Activated T-cell treated with anti-CD3 and anti-CD28 coated beads, Interleukin-2, amount 50 U/mL, for 72 hours (primary cell): ENCODE data around the gene CD5L. TPM values are rescaled to one million over a fixed set of nuclear protein-coding genes. Genes with fewer than 3 reads are reported as not detected.

Experiments
- ATAC-seq, 2 donors: fragments of 150-1000 bp; cut with Tn5 transposase; replicated peaks in 1 of 2; 2 replicates each; pipeline ENCODE4 v1.10.0; 2021; ENCODE audit warnings: moderate library complexity in 2 of 2, mild to moderate bottlenecking in 1 of 2
- DNase-seq, 2 donors: peaks; one replicate each; pipeline ENCODE4 v3.0.0; 2021 to 2022; ENCODE audit warnings: mixed read lengths in 1 of 2
- H3K27ac Mint-ChIP-seq: one replicate; pipeline ENCODE4 v1.8.0; 2022; ENCODE audit warnings: mild to moderate bottlenecking, moderate library complexity, mixed read lengths
- H3K27me3 Mint-ChIP-seq: one replicate; pipeline ENCODE4 v1.8.0; 2022; ENCODE audit warnings: low read depth, mixed read lengths
- H3K36me3 Mint-ChIP-seq, 2 donors: one replicate each; pipeline ENCODE4 v1.8.0; 2022; ENCODE audit warnings: mixed read lengths in 2 of 2, mild to moderate bottlenecking in 1 of 2; ENCODE audit not compliant: insufficient read depth in 2 of 2
- H3K4me1 Mint-ChIP-seq: one replicate; pipeline ENCODE4 v1.8.0; 2022; ENCODE audit warnings: low read depth, mixed read lengths
- H3K4me3 Mint-ChIP-seq, 2 donors: one replicate each; pipeline ENCODE4 v1.8.0; 2022; ENCODE audit warnings: mild to moderate bottlenecking in 2 of 2, mixed read lengths in 2 of 2, moderate library complexity in 2 of 2
- H3K9me3 Mint-ChIP-seq, 2 donors: one replicate each; pipeline ENCODE4 v1.8.0; 2022; ENCODE audit warnings: mixed read lengths in 2 of 2
- total RNA-seq, 2 donors: library from RNA; stranded (reverse); gene quantifications; one replicate each; pipeline ENCODE4 v1.2.3, GENCODE V29; 2022

The CD5L gene
- not detected for total RNA-seq

DNA sequence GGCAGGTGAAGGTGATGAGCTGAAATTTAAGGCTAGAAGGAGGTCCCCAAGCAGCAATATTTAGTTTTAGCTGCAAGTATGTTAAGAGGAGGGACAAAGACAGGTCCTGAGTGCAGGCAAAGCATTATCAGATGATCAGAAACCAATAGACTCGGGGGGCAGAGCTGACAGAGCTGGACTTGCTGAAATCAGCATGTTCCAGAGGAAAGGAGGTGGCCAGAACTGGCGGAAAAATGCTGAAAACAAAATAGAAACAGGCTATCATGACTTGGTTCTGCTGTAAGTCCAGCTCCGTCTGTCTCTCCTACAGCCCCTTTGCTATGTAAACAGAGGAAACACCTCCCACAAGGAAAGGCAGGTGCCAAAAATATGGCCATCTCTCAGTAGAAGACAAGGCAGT, at the start of gene CD5L:
Gene CD5L (minus strand): TSS at position 101 of the 400 bp plus-strand sequence. CDS start 107 bp downstream, outside the sequence.
- no peak for DNase-seq
- no peak for ATAC-seq
- Mint-ChIP-seq H3K9me3 (no peaks in the 10 kb centered on the region), H3K36me3 (no peaks in the 10 kb centered on the region), H3K4me3 (no peak within 1 kb of the TSS), H3K4me1 (no peaks in the 10 kb centered on the region), H3K27me3 (no peaks in the 10 kb centered on the region), H3K27ac (no peak within 1 kb of the TSS)

DNA sequence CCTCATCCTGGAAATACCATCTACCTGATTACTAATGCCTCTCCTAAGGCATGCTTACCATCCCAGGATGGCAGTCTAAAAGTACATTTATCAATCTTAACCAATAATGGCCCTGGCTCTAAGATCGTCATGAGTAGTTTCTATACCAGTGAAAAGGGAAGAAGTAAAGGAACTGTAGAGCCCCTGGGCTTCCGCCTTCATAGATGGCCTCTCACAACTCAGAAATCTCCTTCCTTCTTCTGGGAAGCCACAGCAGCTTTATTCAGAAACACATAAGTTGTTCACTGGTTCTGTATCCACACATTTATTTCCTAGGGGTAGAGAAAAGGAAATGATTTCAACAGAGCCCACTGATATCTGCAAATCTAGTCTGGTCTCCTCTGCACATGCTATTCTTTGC, 41.0 kb upstream of the CD5L start:
- no peak overlapping the region for H3K27ac Mint-ChIP-seq
- no peaks in the 10 kb centered on the region for H3K36me3 Mint-ChIP-seq
- H3K4me1 Mint-ChIP-seq: no peaks in the 10 kb centered on the region
- no peak for DNase-seq
- H3K9me3 Mint-ChIP-seq: no peaks in the 10 kb centered on the region
- peaks cover 15% of the 10 kb centered on the region for H3K27me3 Mint-ChIP-seq
- no peak overlapping the region for H3K4me3 Mint-ChIP-seq
- no peak for ATAC-seq

DNA sequence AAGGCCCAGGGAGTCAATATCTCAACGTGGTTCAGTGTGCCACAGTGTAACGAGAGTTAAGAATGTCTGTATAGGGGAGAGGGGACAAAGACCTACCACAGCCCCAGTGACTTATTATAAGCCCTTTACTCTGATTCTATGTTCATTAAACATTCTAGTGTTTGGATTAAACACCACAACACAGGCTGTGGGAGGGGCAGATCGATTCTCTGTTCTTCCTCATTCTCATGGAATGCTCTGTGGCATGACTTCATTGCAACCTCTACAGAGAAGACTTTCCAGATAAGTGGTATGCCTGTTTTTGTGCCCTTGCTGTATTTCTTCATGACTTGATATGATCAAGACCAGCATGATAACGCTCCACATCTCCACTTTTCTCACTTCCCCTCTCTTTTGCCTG, 39.0 kb upstream of the CD5L start:
- Mint-ChIP-seq H3K9me3 (peaks cover 0 to 1% of the 10 kb centered on the region in 2 donors), H3K4me1 (no peaks in the 10 kb centered on the region), H3K4me3 (no peak overlapping the region), H3K27me3 (peaks cover 5% of the 10 kb centered on the region), H3K36me3 (no peaks in the 10 kb centered on the region), H3K27ac (no peak overlapping the region)
- no peak for DNase-seq
- ATAC-seq: no peak

DNA sequence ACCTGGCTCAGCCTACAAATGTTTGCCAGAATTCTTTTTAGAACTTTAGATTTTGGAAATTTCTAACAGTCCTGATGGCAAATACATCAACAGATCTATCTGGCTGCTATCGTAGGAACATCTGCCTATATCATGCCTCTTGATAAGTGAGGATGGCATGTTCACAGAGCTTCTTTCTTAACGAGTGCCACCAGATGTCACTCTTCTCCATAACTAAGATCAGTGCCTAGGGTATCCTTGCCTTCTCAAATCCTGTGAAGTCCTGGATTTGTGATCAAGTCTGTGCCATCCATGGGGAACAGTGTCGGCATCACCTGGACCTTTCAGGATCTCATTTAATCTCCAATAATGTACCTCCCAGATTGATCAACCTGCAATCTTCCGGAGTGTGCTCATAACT, 36.5 kb upstream of the CD5L start:
- DNase-seq: no peak
- Mint-ChIP-seq H3K4me1 (no peaks in the 10 kb centered on the region), H3K27me3 (peaks cover 22% of the 10 kb centered on the region), H3K36me3 (no peaks in the 10 kb centered on the region), H3K4me3 (no peak overlapping the region), H3K27ac (no peak overlapping the region), H3K9me3 (peaks cover 0 to 2% of the 10 kb centered on the region in 2 donors)
- no peak for ATAC-seq

DNA sequence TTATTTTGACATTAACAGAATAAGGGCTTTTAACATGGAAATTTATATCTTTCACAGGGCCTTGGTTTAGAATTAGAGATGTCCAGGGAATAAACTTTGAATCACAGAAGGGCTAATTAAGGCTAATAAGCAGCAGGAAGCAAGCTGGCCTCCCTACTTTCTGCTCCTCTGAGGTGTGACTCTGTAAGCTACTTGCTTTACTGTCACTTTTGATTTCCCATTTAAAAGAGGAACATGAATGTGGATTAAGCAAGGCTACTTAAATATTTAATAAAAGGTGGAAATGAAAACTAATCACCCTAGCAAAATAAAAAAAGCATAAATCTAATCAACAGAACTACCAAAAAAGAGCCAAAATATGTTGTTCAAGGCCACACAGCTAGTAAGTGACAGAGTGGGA, 28.9 kb upstream of the CD5L start:
- DNase-seq (no peak), ATAC-seq (no peak)
- H3K9me3 Mint-ChIP-seq: peaks cover 0 to 1% of the 10 kb centered on the region in 2 donors
- H3K27ac Mint-ChIP-seq: no peak overlapping the region
- no peaks in the 10 kb centered on the region for H3K4me1 Mint-ChIP-seq
- no peak overlapping the region for H3K4me3 Mint-ChIP-seq
- H3K27me3 Mint-ChIP-seq: peaks cover 27% of the 10 kb centered on the region
- H3K36me3 Mint-ChIP-seq: no peaks in the 10 kb centered on the region

DNA sequence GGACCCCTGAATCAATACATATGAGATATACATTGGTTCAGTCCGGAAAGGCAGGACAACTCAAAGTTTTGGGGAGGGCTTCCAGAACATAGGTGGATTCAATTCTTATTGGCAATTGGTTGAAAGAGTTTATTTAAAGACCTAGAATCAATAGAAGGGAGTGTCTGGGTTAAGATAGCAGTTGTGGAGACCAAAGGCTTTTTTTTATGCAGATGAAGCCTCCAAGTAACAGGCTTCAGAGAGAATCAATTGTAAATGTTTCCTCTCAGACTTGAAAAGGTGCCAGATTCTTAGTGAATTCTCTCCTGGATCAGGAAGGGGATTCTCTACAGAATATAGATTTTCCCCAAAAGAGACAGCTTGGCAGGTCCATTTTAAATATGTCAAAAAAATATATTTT, 27.0 kb upstream of the CD5L start:
- Mint-ChIP-seq H3K4me3 (no peak overlapping the region), H3K36me3 (no peaks in the 10 kb centered on the region), H3K9me3 (peaks cover 0 to 1% of the 10 kb centered on the region in 2 donors), H3K27ac (no peak overlapping the region), H3K27me3 (peaks cover 15% of the 10 kb centered on the region), H3K4me1 (no peaks in the 10 kb centered on the region)
- ATAC-seq (no peak), DNase-seq (no peak)

DNA sequence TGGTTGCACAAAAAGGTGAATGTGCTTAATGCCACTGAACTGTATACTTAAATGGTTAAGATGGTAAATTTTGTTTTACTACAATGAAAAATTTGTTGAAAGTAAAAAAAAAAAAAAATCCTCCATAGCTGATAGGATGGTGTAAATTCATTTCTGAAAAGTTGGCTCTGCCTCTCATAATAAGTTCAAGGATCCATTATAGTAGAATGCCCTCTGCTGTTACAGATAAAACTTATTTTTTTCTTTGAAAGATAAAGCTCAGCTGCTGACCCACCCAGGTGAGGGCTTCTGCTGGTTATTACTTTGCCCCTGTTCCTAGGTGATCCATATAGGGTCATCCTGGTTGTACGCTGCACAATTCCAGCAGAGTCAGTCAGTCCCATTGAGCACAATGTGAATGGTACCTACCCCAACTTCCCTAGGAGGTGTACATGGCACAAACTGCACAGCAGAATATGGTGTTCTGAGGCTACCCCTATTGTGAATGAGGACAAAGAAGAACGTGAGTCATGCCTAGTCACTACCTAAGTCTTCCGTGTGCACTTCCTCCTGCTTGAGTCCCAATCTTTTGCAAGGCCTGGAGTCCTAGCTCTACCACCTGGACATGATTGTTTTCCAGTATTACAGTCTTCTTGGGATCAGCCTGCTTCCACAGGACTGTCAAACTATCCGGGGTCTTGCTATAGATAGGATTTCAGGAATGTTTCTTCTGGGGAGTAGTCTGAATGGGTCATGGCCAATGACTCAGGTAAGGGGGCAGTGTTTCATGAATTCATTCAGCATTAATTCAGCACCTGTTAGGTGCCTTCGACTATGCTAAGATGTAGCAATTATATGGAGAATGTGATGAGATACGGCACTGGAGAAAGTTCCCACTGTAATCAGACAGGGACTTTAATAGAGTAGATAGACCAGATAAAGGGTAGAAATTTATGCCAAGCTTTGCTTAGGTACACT, 20.8 kb upstream of the CD5L start:
- Mint-ChIP-seq H3K4me1 (no peaks in the 10 kb centered on the region), H3K4me3 (no peak overlapping the region), H3K27me3 (no peaks in the 10 kb centered on the region), H3K9me3 (no peaks in the 10 kb centered on the region), H3K27ac (no peak overlapping the region), H3K36me3 (no peaks in the 10 kb centered on the region)
- no peak for ATAC-seq
- no peak for DNase-seq

DNA sequence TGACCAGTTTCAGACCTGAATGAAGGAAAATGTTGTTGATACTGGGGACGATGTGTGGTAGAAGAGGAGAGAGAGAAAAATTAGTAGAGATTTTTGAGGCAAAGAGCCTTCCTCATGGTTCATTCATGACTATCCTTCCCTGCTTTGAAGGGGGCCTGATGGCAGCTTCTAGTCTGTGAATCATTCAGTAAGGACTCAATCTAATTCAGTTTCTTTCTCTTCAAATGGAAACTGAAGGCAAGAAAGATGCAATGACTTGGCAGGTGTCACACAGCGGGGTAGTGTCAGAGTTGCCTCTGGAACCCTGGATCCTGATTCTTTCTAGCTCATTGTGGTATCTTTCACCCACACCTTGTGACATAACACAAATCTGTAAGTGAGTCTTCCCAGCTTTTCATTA, 14.9 kb upstream of the CD5L start:
- no peaks in the 10 kb centered on the region for H3K36me3 Mint-ChIP-seq
- no peak overlapping the region for H3K27ac Mint-ChIP-seq
- ATAC-seq (no peak), DNase-seq (no peak)
- no peak overlapping the region for H3K4me3 Mint-ChIP-seq
- H3K9me3 Mint-ChIP-seq: peaks cover 0 to 1% of the 10 kb centered on the region in 2 donors
- H3K4me1 Mint-ChIP-seq: no peaks in the 10 kb centered on the region
- no peaks in the 10 kb centered on the region for H3K27me3 Mint-ChIP-seq

DNA sequence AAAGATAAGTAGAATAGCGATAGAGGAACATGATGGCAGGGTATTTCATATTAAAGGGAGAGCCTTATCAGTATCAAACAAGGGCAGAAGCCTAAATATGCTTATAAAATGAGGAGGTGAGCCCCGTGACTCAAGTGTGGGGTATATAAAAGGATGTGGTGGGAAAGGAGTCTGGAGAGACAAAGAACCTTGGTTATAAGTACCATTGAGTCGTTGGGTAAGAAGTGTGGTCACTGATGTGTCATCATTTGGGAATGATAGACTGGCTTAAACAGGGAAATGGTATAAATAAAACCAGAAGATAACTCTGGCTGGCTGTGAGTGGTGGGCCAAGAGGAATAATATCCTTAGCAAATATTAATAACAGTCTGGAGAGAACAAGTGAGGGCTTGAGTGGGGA, 10.9 kb upstream of the CD5L start:
- Mint-ChIP-seq H3K4me1 (no peaks in the 10 kb centered on the region), H3K9me3 (peaks cover 0 to 1% of the 10 kb centered on the region in 2 donors), H3K36me3 (no peaks in the 10 kb centered on the region), H3K27ac (no peak overlapping the region), H3K27me3 (no peaks in the 10 kb centered on the region), H3K4me3 (no peak overlapping the region)
- DNase-seq (no peak), ATAC-seq (no peak)

DNA sequence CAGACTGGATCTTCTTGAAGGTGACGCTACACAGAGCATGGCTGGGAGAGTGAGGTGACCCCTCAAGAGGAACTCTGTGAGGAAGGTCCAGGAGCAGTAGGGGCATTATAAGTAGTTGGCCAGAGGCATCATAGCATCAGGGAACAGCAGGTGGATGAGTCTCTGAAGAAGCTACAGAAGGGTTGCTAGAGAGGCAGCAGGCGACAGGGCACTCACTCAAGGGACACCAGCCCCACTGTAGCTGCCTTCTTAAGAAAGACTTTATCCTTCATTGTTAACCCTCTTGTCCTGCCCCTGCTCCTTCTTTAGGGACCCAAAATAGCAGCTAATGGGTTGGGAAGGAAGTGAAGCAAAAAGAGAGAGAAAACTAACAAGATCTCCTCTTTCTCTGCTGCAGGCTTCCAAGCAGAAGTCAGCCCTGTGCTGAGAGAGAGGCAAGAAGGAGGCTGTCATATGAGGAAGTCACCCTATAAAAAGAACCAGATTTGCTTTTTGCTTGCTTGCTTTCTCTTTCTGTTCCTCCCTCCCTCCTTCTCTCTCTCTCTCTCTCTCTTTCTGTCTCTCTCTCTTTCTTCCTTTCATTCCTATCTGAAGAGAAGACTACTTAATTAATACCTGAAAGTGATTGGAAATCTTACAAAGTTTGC, 7.7 kb upstream of the CD5L start:
- Mint-ChIP-seq H3K27ac (peak overlapping the region; percentile 6), H3K4me1 (no peaks in the 10 kb centered on the region), H3K27me3 (no peaks in the 10 kb centered on the region), H3K4me3 (no peak overlapping the region), H3K36me3 (no peaks in the 10 kb centered on the region), H3K9me3 (peaks cover 0 to 1% of the 10 kb centered on the region in 2 donors)
- DNase-seq: no peak
- ATAC-seq: no peak

DNA sequence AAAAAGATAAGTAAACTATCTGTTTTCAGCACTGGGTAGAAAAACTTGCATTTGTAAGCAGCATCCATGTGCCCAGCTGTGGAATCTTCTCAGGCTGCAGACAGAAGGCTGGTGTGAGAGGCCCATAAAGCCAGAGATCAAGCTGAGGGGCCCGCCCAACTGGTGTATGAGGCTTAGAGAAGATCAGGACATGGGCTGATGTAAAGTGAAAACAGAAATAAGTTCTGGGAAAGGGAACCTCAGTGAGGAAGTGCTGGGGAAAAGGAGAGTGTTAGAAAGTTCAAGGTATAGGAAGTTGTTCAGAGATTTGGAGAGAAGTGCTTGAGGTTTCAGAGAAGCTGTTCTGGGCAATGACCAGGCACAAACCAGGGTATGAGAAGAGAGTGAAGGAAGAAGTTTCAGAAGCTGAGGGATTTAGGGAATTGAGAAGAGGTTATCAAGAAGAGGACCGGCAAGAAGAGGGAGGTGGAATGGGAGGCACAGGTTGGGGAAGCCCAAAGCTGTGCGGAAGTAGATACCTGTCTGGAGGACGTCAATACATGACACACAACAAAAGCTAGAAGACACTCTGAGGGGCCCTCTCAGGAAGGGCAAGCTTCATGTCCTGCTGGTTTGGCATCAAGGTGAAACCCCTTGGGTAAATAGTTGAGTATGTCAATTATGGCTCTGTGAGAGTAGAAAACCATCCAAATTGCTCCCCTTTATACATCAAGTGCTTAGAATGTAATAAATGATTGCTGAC, 2.7 kb upstream of the CD5L start:
- H3K27ac Mint-ChIP-seq: no peak overlapping the region
- no peak overlapping the region for H3K4me3 Mint-ChIP-seq
- no peaks in the 10 kb centered on the region for H3K9me3 Mint-ChIP-seq
- no peaks in the 10 kb centered on the region for H3K4me1 Mint-ChIP-seq
- H3K36me3 Mint-ChIP-seq: no peaks in the 10 kb centered on the region
- DNase-seq (no peak), ATAC-seq (no peak)
- H3K27me3 Mint-ChIP-seq: no peaks in the 10 kb centered on the region

DNA sequence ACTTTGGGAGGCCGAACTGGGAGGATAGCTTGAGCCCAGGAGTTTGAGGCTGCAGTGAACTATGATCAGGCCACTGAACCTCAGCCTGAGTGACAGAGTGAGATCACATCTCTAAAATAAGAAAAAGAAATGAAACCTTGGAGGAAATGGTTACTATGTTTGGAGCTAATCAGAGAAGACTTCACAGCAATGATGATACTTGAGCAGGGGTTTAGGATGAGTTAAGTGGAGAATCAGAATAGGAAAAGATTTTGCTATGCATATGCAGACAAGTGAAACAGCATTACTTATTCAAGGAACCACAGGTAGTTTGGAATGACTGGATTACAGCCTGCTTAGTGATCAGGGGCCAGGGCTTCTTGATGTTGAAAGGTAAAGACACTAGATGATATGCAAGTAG, 1.3 kb upstream of the CD5L start:
- H3K36me3 Mint-ChIP-seq: no peaks in the 10 kb centered on the region
- ATAC-seq: peak; percentile 36 to 65

DNA sequence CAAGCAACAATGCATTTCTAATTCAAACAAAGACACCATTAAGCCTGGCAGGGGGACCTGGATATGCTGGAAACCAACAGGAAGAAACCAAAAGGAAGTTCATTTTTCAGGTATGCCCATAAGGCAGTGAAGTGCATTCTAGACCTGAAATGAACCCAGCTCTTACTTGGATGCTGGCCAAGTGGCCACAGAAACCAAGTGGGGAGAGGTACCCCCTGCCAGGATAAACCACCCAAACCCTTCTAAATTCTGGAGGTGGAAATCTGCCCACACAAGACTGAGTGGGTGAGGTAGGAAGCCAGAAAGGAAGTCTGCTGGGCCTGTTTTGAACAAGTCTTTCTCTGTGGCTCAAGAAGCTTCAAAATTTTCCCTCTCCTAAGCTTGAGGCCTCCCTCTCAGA, 2.6 kb downstream of the CD5L start:
- Mint-ChIP-seq H3K36me3 (no peaks in the 10 kb centered on the region), H3K4me3 (no peak overlapping the region), H3K9me3 (no peaks in the 10 kb centered on the region), H3K27me3 (no peaks in the 10 kb centered on the region), H3K27ac (no peak overlapping the region), H3K4me1 (no peaks in the 10 kb centered on the region)
- DNase-seq (no peak), ATAC-seq (no peak)

More for the DNA sequence above, 1.3 kb upstream of the CD5L start:
- Mint-ChIP-seq H3K27ac (no peak overlapping the region), H3K4me3 (no peak overlapping the region), H3K9me3 (no peaks in the 10 kb centered on the region), H3K4me1 (no peaks in the 10 kb centered on the region), H3K27me3 (no peaks in the 10 kb centered on the region)
- DNase-seq: no peak
